SK-N-SH (cell line): ENCODE data around the gene EMB. TPM values are rescaled to one million over a fixed set of nuclear protein-coding genes. Genes with fewer than 3 reads are reported as not detected.
"Not testable (repeated sequence)": the region's sequence is repeated elsewhere in the genome, so short reads cannot be mapped to it uniquely, and the experiment has no call there.

Source experiments
- CTCF ChIA-PET: fragments of 300-600, 350-600 bp; formaldehyde crosslinking; extraction: SDS; loops from one replicate; lab custom pipeline; 2021; lab: Yijun Ruan, JAX
- POLR2A ChIA-PET: fragments of 350-600 bp; sonication (Branson Sonifier 250); formaldehyde crosslinking; extraction: SDS; loops from one replicate; lab custom pipeline; 2020; ENCODE audit warnings: antibody characterized with exemption, inconsistent platforms; lab: Yijun Ruan, JAX
- DNase-seq: peaks from one replicate; pipeline ENCODE4 v3.0.0; 2012
- H2AFZ ChIP-seq: fragments of 200-600 bp; sonication (generic); 2 replicates; pipeline ENCODE4 v1.8.1; 2016; ENCODE audit warnings: antibody characterized with exemption, mild to moderate bottlenecking, low read depth
- H3F3A ChIP-seq: fragments of 200-600 bp; sonication (generic); replicated peaks from 2 replicates; pipeline ENCODE3; 2016; ENCODE audit warnings: antibody characterized with exemption, mild to moderate bottlenecking; ENCODE audit not compliant: insufficient read depth
- H3K27ac ChIP-seq, 2 experiments: fragments of 200-500 bp in 1 of 2; fragments of 200-600 bp in 1 of 2; sonication (Bioruptor generic) in 1 of 2; sonication (generic), shearing (Covaris generic) in 1 of 2; 2 replicates each; pipeline versions ENCODE4 v1.5.1 to v1.6.1; 2014 to 2016; ENCODE audit warnings: low read depth in 2 of 2, inconsistent platforms in 1 of 2, low read length in 1 of 2, mild to moderate bottlenecking in 1 of 2, mixed read lengths in 1 of 2
- H3K27me3 ChIP-seq: fragments of 200-600 bp; sonication (generic), shearing (Covaris generic); 2 replicates; pipeline ENCODE4 v1.6.1; 2016; ENCODE audit warnings: mixed run types; ENCODE audit not compliant: insufficient read depth
- H3K36me3 ChIP-seq, 2 experiments: fragments of 200-500 bp in 1 of 2; fragments of 200-600 bp in 1 of 2; sonication (Bioruptor generic) in 1 of 2; sonication (generic) in 1 of 2; replicated peaks in 1 of 2; 2 replicates each; pipeline versions ENCODE3 to v1.5.1; 2014 to 2016; ENCODE audit warnings: low read length in 1 of 2, mild to moderate bottlenecking in 1 of 2; ENCODE audit not compliant: insufficient read depth in 2 of 2, control insufficient read depth in 1 of 2
- H3K4me1 ChIP-seq, 2 experiments: fragments of 200-500 bp in 1 of 2; fragments of 200-600 bp in 1 of 2; sonication (Bioruptor generic) in 1 of 2; sonication (generic), shearing (Covaris generic) in 1 of 2; 2 replicates each; pipeline versions ENCODE4 v1.5.1 to v1.6.1; 2014 to 2016; ENCODE audit warnings: low read depth in 1 of 2, low read length in 1 of 2, mixed run types in 1 of 2; ENCODE audit not compliant: insufficient read depth in 2 of 2, control insufficient read depth in 1 of 2
- H3K4me2 ChIP-seq: fragments of 200-600 bp; sonication (generic), shearing (Covaris generic); 2 replicates; pipeline ENCODE4 v1.6.1; 2017; ENCODE audit warnings: mixed run types
- H3K4me3 ChIP-seq, 2 experiments: fragments of 200-500 bp in 1 of 2; fragments of 200-600 bp in 1 of 2; sonication (Bioruptor generic) in 1 of 2; sonication (generic), shearing (Covaris generic) in 1 of 2; 2 replicates each; pipeline versions ENCODE4 v1.5.1 to v1.8.1; 2014 to 2016; ENCODE audit warnings: low read depth in 2 of 2, inconsistent platforms in 1 of 2, low read length in 1 of 2, mild to moderate bottlenecking in 1 of 2, mixed read lengths in 1 of 2, moderate library complexity in 1 of 2
- H3K79me2 ChIP-seq: fragments of 200-600 bp; sonication (generic); 2 replicates; pipeline ENCODE4 v1.8.1; 2017; ENCODE audit warnings: mild to moderate bottlenecking; ENCODE audit not compliant: insufficient read depth
- H3K9ac ChIP-seq: fragments of 200-600 bp; sonication (generic); 2 replicates; pipeline ENCODE4 v1.6.1; 2017; ENCODE audit warnings: mixed run types
- H3K9me2 ChIP-seq: fragments of 200-600 bp; sonication (generic); 2 replicates; pipeline ENCODE4 v1.6.1; 2017; ENCODE audit warnings: mixed run types
- H3K9me3 ChIP-seq: fragments of 200-600 bp; sonication (generic); 2 replicates; pipeline ENCODE4 v1.6.1; 2017; ENCODE audit warnings: mixed run types, mild to moderate bottlenecking, moderate library complexity
- H4K20me1 ChIP-seq: fragments of 200-600 bp; sonication (generic); 2 replicates; pipeline ENCODE4 v1.6.1; 2017; ENCODE audit warnings: mild to moderate bottlenecking, mixed run types; ENCODE audit not compliant: insufficient read depth
- JUND ChIP-seq: IDR thresholded peaks from 2 replicates; pipeline ENCODE4 v1.4.0; 2012
- NFIC ChIP-seq: IDR thresholded peaks from 2 replicates; pipeline ENCODE4 v1.4.0; 2012; ENCODE audit warnings: borderline replicate concordance
- NRF1 ChIP-seq: IDR thresholded peaks from 2 replicates; pipeline ENCODE4 v1.6.1; 2012; ENCODE audit warnings: low read depth, mild to moderate bottlenecking, low read length
- RAD21 ChIP-seq: IDR thresholded peaks from 2 replicates; pipeline ENCODE4 v1.6.1; 2012; ENCODE audit warnings: mild to moderate bottlenecking, low read length
- RCOR1 ChIP-seq: fragments of 150-350 bp; IDR thresholded peaks from 2 replicates; pipeline ENCODE4 v1.6.1; 2017; ENCODE audit warnings: antibody characterized with exemption, low read length
- SIN3A ChIP-seq: IDR thresholded peaks from 2 replicates; pipeline ENCODE4 v1.6.1; 2012; ENCODE audit warnings: low read depth, mild to moderate bottlenecking, low read length, moderate library complexity, borderline replicate concordance
- SMC3 ChIP-seq: IDR thresholded peaks from 2 replicates; pipeline ENCODE4 v1.6.1; 2012; ENCODE audit warnings: low read depth, low read length, improper control_type of control experiment
- TAF1 ChIP-seq: IDR thresholded peaks from 2 replicates; pipeline ENCODE4 v1.6.1; 2012; ENCODE audit warnings: low read depth, mild to moderate bottlenecking, low read length, moderate library complexity, borderline replicate concordance
- TCF12 ChIP-seq: IDR thresholded peaks from 2 replicates; pipeline ENCODE4 v1.4.0; 2012
- TEAD4 ChIP-seq: IDR thresholded peaks from 2 replicates; pipeline ENCODE4 v1.4.0; 2012; ENCODE audit warnings: mild to moderate bottlenecking, borderline replicate concordance; ENCODE audit not compliant: insufficient read depth
- YY1 ChIP-seq: IDR thresholded peaks from 2 replicates; pipeline ENCODE4 v1.4.0; 2012; ENCODE audit warnings: low read depth, mild to moderate bottlenecking
- WGBS: methylation state at CpG from one replicate; pipeline ENCODE4 v1.1.6; 2017; ENCODE audit warnings: low lambda C conversion rate; 5-methylcytosine and 5-hydroxymethylcytosine counted together
- polyA plus RNA-seq, 3 experiments: library from polyadenylated mRNA; depleted of rRNA; stranded (reverse); fragments of >200 nt; gene quantifications; 2 replicates each; pipeline ENCODE4 v1.2.3, GENCODE V29; 2012
- TF ChIP-seq, protein P1 (sequence below): fragments of 200-600 bp; sonication (generic); IDR thresholded peaks from 2 replicates; pipeline ENCODE4 v1.6.1; 2017; ENCODE audit warnings: antibody characterized with exemption, mild to moderate bottlenecking, moderate library complexity

The EMB gene
- polyA plus RNA-seq, 1 of the 3 experiments (the other 2 are of a cell fraction), result 15.5 TPM

DNA sequence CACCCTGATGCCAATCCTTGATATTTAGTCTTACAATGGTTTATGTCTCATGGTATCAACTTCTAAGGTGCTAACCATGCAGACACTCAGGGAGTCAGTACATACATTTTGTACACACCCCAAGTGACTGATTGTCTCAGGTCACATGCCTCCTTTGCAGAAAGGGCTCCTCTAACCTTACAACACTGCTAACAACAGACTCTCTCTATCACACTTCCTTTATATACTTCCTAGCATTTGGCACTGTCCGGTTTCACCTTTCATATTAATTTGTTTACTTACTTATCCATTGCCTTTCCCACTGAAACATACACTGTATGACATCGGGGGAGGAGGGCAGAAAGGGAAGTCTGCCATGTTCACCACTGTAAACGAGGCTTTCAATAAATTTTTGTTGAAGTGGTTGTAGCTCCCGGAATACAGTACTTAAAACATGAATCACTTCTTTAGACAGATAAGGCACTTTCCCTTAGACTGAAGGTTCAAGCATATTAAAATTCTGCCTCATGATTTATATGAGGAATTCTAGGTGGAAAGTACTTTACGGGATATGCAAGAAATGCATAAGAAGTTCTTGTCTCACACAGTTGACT lies 20.6 kb downstream of the EMB start:
- ChIA-PET CTCF (no interaction called here), POLR2A (no interaction called here)
- Histone ChIP-seq H3K79me2 (0 out of 2 replicates have a peak, but pooled peaks cover 5% of the 10 kb centered on the region), H3K4me1 (no peaks in the 10 kb centered on the region; a peak in 1 of 4 replicates), H3F3A (no peaks in the 10 kb centered on the region), H3K9ac (no peak overlapping the region), H3K4me2 (no peak overlapping the region), H3K36me3 (no peaks in the 10 kb centered on the region), H3K4me3 (no peak overlapping the region), H3K27ac (no peak overlapping the region), H3K9me2 (no peaks in the 10 kb centered on the region), H3K27me3 (no peaks in the 10 kb centered on the region), H3K9me3 (no peaks in the 10 kb centered on the region), H4K20me1 (no peaks in the 10 kb centered on the region), H2AFZ (no peak overlapping the region)
- DNase-seq, result no peak
- 75% methylated on average over 5 of the region's 5 CpGs for WGBS
- TF ChIP-seq TEAD4, result no peak
- no peak for TF ChIP-seq NFIC
- TF ChIP-seq TCF12, result no peak
- TF ChIP-seq NRF1, result no peak
- no peak for TF ChIP-seq TAF1
- no peak for TF ChIP-seq JUND
- no peak for TF ChIP-seq SMC3
- TF ChIP-seq, protein P1, sequence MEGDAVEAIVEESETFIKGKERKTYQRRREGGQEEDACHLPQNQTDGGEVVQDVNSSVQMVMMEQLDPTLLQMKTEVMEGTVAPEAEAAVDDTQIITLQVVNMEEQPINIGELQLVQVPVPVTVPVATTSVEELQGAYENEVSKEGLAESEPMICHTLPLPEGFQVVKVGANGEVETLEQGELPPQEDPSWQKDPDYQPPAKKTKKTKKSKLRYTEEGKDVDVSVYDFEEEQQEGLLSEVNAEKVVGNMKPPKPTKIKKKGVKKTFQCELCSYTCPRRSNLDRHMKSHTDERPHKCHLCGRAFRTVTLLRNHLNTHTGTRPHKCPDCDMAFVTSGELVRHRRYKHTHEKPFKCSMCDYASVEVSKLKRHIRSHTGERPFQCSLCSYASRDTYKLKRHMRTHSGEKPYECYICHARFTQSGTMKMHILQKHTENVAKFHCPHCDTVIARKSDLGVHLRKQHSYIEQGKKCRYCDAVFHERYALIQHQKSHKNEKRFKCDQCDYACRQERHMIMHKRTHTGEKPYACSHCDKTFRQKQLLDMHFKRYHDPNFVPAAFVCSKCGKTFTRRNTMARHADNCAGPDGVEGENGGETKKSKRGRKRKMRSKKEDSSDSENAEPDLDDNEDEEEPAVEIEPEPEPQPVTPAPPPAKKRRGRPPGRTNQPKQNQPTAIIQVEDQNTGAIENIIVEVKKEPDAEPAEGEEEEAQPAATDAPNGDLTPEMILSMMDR, result no peak
- TF ChIP-seq YY1, result no peak
- TF ChIP-seq SIN3A, result no peak
- no peak for TF ChIP-seq RAD21
- no peak for TF ChIP-seq RCOR1

DNA sequence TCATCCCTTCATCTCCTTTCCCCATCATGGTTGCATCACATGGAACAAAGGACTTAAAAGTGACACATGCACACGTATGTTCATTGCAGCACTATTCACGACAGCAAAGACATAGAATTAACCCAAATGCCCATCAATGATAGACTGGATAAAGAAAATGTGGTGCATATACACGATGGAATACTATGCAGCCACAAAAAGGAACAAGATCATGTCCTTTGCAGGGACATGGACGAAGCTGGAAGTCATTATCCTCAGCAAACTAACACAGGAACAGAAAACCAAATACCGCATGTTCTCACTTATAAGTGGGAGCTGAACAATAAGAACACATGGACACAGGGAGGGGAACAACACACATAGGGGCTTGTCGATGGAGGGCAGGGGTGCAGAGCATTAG lies 21.4 kb downstream of the EMB start:
- H4K20me1 ChIP-seq, H3K36me3 ChIP-seq, H3K27me3 ChIP-seq, CTCF ChIA-PET, H3K27ac ChIP-seq, DNase-seq, H2AFZ ChIP-seq, H3K4me1 ChIP-seq, H3K4me2 ChIP-seq, H3K79me2 ChIP-seq, H3K9me3 ChIP-seq, POLR2A ChIA-PET, H3K4me3 ChIP-seq, H3K9ac ChIP-seq, H3K9me2 ChIP-seq, H3F3A ChIP-seq: not testable (repeated sequence)
- 66% methylated on average over 6 of the region's 6 CpGs for WGBS

DNA sequence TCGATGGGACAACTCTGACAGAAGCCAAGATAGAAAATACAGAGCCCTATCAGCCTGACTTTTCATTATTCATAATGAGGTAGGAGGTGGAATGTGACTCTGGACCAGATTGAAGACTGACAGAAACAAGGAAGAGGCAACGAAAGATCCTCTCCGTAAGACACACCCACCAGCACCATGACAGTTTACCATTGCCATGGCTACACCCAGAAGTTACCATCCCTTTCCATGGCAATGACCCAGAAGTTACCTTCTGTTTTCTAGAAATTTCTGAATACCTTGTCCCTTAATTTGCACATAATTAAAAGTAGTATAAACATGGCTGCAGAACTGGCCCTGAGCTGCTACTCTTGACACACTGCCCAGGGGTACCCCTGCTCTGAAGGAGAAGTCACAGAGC lies 24.5 kb downstream of the EMB start:
- H3K4me2 ChIP-seq, H3K79me2 ChIP-seq, H3K9me3 ChIP-seq, H3K27ac ChIP-seq, POLR2A ChIA-PET, H4K20me1 ChIP-seq, H3K27me3 ChIP-seq, H2AFZ ChIP-seq, H3F3A ChIP-seq, H3K4me3 ChIP-seq, H3K4me1 ChIP-seq, H3K9me2 ChIP-seq, DNase-seq, H3K36me3 ChIP-seq, CTCF ChIA-PET, H3K9ac ChIP-seq: not testable (repeated sequence)
- 97% methylated on average over 3 of the region's 3 CpGs for WGBS
